ENCODE data around the gene ZBTB12.
"Not testable (repeated sequence)": the region's sequence is repeated elsewhere in the genome, so short reads cannot be mapped to it uniquely, and the experiment has no call there.

GRCh38 chr6:31906727-31907126 lies 4.8 kb upstream of the ZBTB12 start:
- TF ChIP-seq POLR2A, CTCF, POLR2AphosphoS5 (IDR thresholded peaks at IDR 0.05): not testable (repeated sequence)
